Right ventricle myocardium inferior (tissue), 1 donor: Measurements from ENCODE around the gene PDHX. TPM values are rescaled to one million over a fixed set of nuclear protein-coding genes. Genes with fewer than 3 reads are reported as not detected.
"Not testable (repeated sequence)": the region's sequence is repeated elsewhere in the genome, so short reads cannot be mapped to it uniquely, and the experiment has no call there.

Experiments
- ATAC-seq: fragments of 200-7000 bp; cut with Tn5 transposase; one replicate; pipeline ENCODE4 v1.9.1; 2020; ENCODE audit warnings: mild to moderate bottlenecking, moderate library complexity
- DNase-seq: peaks from one replicate; pipeline ENCODE4 v3.0.0; 2021; ENCODE audit errors: missing footprints
- intact Hi-C: fragments of 100-400 bp; cut with DNase I; formaldehyde crosslinking; loops from one replicate; pipeline ENCODE4 v1.11.0; 2022
- total RNA-seq: library from RNA; stranded (reverse); fragmentation: NEBNext Ultra II Directional; extraction: Animal tissue kit (Norgen Biotek cat#: 25700); gene quantifications from one replicate; pipeline ENCODE4 v1.2.1, GENCODE V29; 2021
- donor health status: DM: no; HTN: yes; CAD: no; lungs with severe emphysema.

PDHX gene
- total RNA-seq, 1 donor from 2014 or later: 140 TPM

- intact Hi-C loops: loop anchor here (10.0 kb wide), 1 partner anchor 58 kb away; no protein-coding TSS in a partner anchor
Observed at GRCh38 chr11:35006389-35007128, 90.1 kb downstream of the PDHX start.

GRCh38 chr11:35007277-35007676 is 90.9 kb downstream of the PDHX start:
- DNase-seq (no peak), ATAC-seq (no peak)
- intact Hi-C loops: loop anchor here (10.0 kb wide), 1 partner anchor 58 kb away; no protein-coding TSS in a partner anchor

More at GRCh38 chr11:35006389-35007128, 90.1 kb downstream of the PDHX start:
- ATAC-seq (no peak), DNase-seq (no peak)

- no peak for DNase-seq
- intact Hi-C loops: loop anchor here (10.0 kb wide), 1 partner anchor 55 kb away; no protein-coding TSS in a partner anchor
- no peak for ATAC-seq
Observed at GRCh38 chr11:35009191-35009943, 92.9 kb downstream of the PDHX start.

GRCh38 chr11:35009944-35010342 is 93.5 kb downstream of the PDHX start:
- intact Hi-C loops: loop anchor here (10.0 kb wide), 1 partner anchor 55 kb away; no protein-coding TSS in a partner anchor
- DNase-seq (no peak), ATAC-seq (no peak)

GRCh38 chr11:35010654-35011053 is 94.2 kb downstream of the PDHX start:
- intact Hi-C loops: no loop called here
- no peak for DNase-seq
- no peak for ATAC-seq

GRCh38 chr11:35011389-35011788 is 95.0 kb downstream of the PDHX start:
- DNase-seq (no peak), ATAC-seq (no peak)
- intact Hi-C loops: no loop called here

GRCh38 chr11:35011944-35012343 is 95.5 kb downstream of the PDHX start:
- ATAC-seq (no peak), DNase-seq (no peak)
- intact Hi-C loops: no loop called here

- ATAC-seq: no peak
- intact Hi-C loops: no loop called here
- no peak for DNase-seq
Observed at GRCh38 chr11:35012467-35013191, 96.2 kb downstream of the PDHX start.

- ATAC-seq (no peak), DNase-seq (no peak)
- intact Hi-C loops: no loop called here
Observed at GRCh38 chr11:35013514-35014233, 97.3 kb downstream of the PDHX start.

GRCh38 chr11:35014346-35014745 is 97.9 kb downstream of the PDHX start:
- DNase-seq (no peak), ATAC-seq (no peak)
- intact Hi-C loops: no loop called here

- DNase-seq: no peak
- intact Hi-C loops: no loop called here
- ATAC-seq: no peak
Observed at GRCh38 chr11:35015621-35016387, 99.4 kb downstream of the PDHX start.

- DNase-seq: no peak
- intact Hi-C loops: no loop called here
Observed at GRCh38 chr11:35016916-35017315, 100.5 kb downstream of the PDHX start.

GRCh38 chr11:35017528-35018342 is 101.3 kb downstream of the PDHX start:
- ATAC-seq: no peak
- no peak for DNase-seq
- intact Hi-C loops: no loop called here

More at GRCh38 chr11:35016916-35017315, 100.5 kb downstream of the PDHX start:
- no peak for ATAC-seq

GRCh38 chr11:35021589-35021988 is 105.2 kb downstream of the PDHX start:
- intact Hi-C loops: no loop called here
- DNase-seq (no peak), ATAC-seq (no peak)

- intact Hi-C loops, DNase-seq, ATAC-seq: not testable (repeated sequence)
Observed at GRCh38 chr11:35023940-35024339, 107.5 kb downstream of the PDHX start.

- ATAC-seq, intact Hi-C loops: not testable (repeated sequence)
Observed at GRCh38 chr11:35028007-35028406, 111.6 kb downstream of the PDHX start.

More at GRCh38 chr11:35028007-35028406, 111.6 kb downstream of the PDHX start:
- not testable (repeated sequence) for DNase-seq
